Endothelial cell of umbilical vein (primary cell): ENCODE results near the gene HNRNPM. TPM values are rescaled to one million over a fixed set of nuclear protein-coding genes. Genes with fewer than 3 reads are reported as not detected.

Experiments
- Bru-seq: library from RNA; stranded (reverse); fragments of 400-500 nt; gene quantifications from one replicate; lab custom pipeline; 2021; lab: Mats Ljungman, UMichigan
- BruChase-seq, 2 experiments: library from RNA; stranded (reverse); fragments of 400-500 nt; gene quantifications; one replicate each; lab custom pipeline; 2021; lab: Mats Ljungman, UMichigan
- BruUV-seq: library from RNA; stranded (reverse); fragments of 400-500 nt; replicated peaks from 2 replicates; lab custom pipeline; 2021; lab: Mats Ljungman, UMichigan
- CTCF ChIA-PET: fragments of 300-600, 350-600 bp; sonication (Branson Sonifier 250); formaldehyde crosslinking; loops from one replicate; lab custom pipeline; 2021; ENCODE audit warnings: antibody characterized with exemption, inconsistent platforms; lab: Charles Lee
- POLR2A ChIA-PET: fragments of 300-600, 350-600 bp; sonication (Branson Sonifier 250); formaldehyde crosslinking; loops from one replicate; lab custom pipeline; 2021; ENCODE audit warnings: antibody characterized with exemption, inconsistent platforms; lab: Charles Lee
- DNase-seq: peaks from one replicate; pipeline ENCODE4 v3.0.0-alpha.2; 2011; ENCODE audit warnings: low read depth, low spot score
- FAIRE-seq: peaks from 2 replicates; lab custom pipeline; 2011; peaks lifted over from hg19 to GRCh38; lab: Jason Lieb, UNC
- H2AFZ ChIP-seq: 2 replicates; pipeline ENCODE4 v1.6.0; 2012; ENCODE audit warnings: low read depth, low read length, control low read depth, inconsistent platforms
- H3K27ac ChIP-seq: 2 replicates; pipeline ENCODE4 v1.5.1; 2011; ENCODE audit warnings: low read depth, mild to moderate bottlenecking, control low read depth, low read length, moderate library complexity; ENCODE audit not compliant: insufficient read depth
- H3K27me3 ChIP-seq, 2 experiments: 2 replicates each; pipeline versions ENCODE4 v1.6.0 to v1.6.1; 2011; ENCODE audit warnings: low read length in 2 of 2, mixed read lengths in 1 of 2; ENCODE audit not compliant: control insufficient read depth in 2 of 2, insufficient read depth in 2 of 2
- H3K36me3 ChIP-seq, 2 experiments: 2 replicates in 1 of 2; 3 replicates in 1 of 2; pipeline ENCODE4 v1.5.1; 2011; ENCODE audit warnings: low read length in 2 of 2, mild to moderate bottlenecking in 1 of 2, moderate library complexity in 1 of 2; ENCODE audit not compliant: control insufficient read depth in 2 of 2, insufficient read depth in 2 of 2; ENCODE audit errors: extremely low read depth in 1 of 2
- H3K4me1 ChIP-seq: 3 replicates; pipeline ENCODE4 v1.5.1; 2011; ENCODE audit warnings: mild to moderate bottlenecking, low read length; ENCODE audit not compliant: control insufficient read depth, insufficient read depth; ENCODE audit errors: extremely low read depth
- H3K4me2 ChIP-seq: 2 replicates; pipeline ENCODE4 v1.6.1; 2011; ENCODE audit warnings: low read length, control low read depth, mixed read lengths; ENCODE audit not compliant: insufficient read depth
- H3K4me3 ChIP-seq, 3 experiments: fragments of 200-600 bp in 1 of 3; sonication (generic), shearing (Covaris generic) in 1 of 3; replicated peaks in 1 of 3; 2 replicates each; pipeline ENCODE4 v1.5.1; 2011 to 2016; ENCODE audit warnings: control low read depth in 3 of 3, low read length in 3 of 3, mild to moderate bottlenecking in 2 of 3, inconsistent platforms in 1 of 3, low read depth in 1 of 3, moderate library complexity in 1 of 3; ENCODE audit not compliant: insufficient read depth in 1 of 3
- H3K79me2 ChIP-seq: 2 replicates; pipeline ENCODE4 v1.6.0; 2012; ENCODE audit warnings: low read length, inconsistent platforms; ENCODE audit not compliant: control insufficient read depth, insufficient read depth
- H3K9ac ChIP-seq: replicated peaks from 2 replicates; pipeline ENCODE3; 2011; ENCODE audit warnings: low read length, control low read depth; ENCODE audit not compliant: insufficient read depth; ENCODE audit errors: extremely low read depth
- H3K9me1 ChIP-seq: replicated peaks from 3 replicates; pipeline ENCODE4 v1.6.0; 2011; ENCODE audit warnings: mild to moderate bottlenecking, low read length; ENCODE audit not compliant: control insufficient read depth, insufficient read depth; ENCODE audit errors: extremely low read depth
- H3K9me3 ChIP-seq: replicated peaks from 2 replicates; pipeline ENCODE4 v1.5.1; 2012; ENCODE audit warnings: low read length, inconsistent platforms; ENCODE audit not compliant: control insufficient read depth, insufficient read depth
- H4K20me1 ChIP-seq: replicated peaks from 2 replicates; pipeline ENCODE3; 2011; ENCODE audit warnings: mild to moderate bottlenecking, low read length; ENCODE audit not compliant: control insufficient read depth, insufficient read depth; ENCODE audit errors: extremely low read depth
- EZH2 ChIP-seq: IDR thresholded peaks from 2 replicates; pipeline ENCODE4 v1.6.1; 2012; ENCODE audit warnings: borderline replicate concordance, low read depth, mild to moderate bottlenecking, moderate library complexity, low read length, inconsistent platforms; ENCODE audit not compliant: severe bottlenecking
- FOS ChIP-seq: IDR thresholded peaks from 2 replicates; pipeline ENCODE4 v1.6.1; 2011; ENCODE audit warnings: mild to moderate bottlenecking, low read length, moderate library complexity, borderline replicate concordance; ENCODE audit not compliant: insufficient read depth
- GATA2 ChIP-seq: IDR thresholded peaks from 2 replicates; pipeline ENCODE4 v1.7.0; 2011; ENCODE audit warnings: low read depth, mild to moderate bottlenecking, moderate library complexity, mixed read lengths, low read length; ENCODE audit not compliant: insufficient read length, insufficient read depth
- JUN ChIP-seq: IDR thresholded peaks from 2 replicates; pipeline ENCODE4 v1.6.1; 2011; ENCODE audit warnings: borderline replicate concordance, low read depth; ENCODE audit not compliant: insufficient read length, insufficient read depth
- MYC ChIP-seq: IDR thresholded peaks from one replicate; pipeline ENCODE4 v1.6.1; 2011; ENCODE audit warnings: mild to moderate bottlenecking, low read depth, low read length
- POLR2A ChIP-seq: IDR thresholded peaks from 2 replicates; pipeline ENCODE4 v1.6.1; 2012; ENCODE audit warnings: low read depth, mild to moderate bottlenecking, control low read depth, low read length
- POLR2AphosphoS5 ChIP-seq: IDR thresholded peaks from 2 replicates; pipeline ENCODE4 v1.6.1; 2012; ENCODE audit warnings: low read depth, mild to moderate bottlenecking, control low read depth, low read length, moderate library complexity; ENCODE audit not compliant: insufficient read depth
- dilution Hi-C: fragments of 300-500 bp; cut with MboI; formaldehyde crosslinking; loops from one replicate; pipeline ENCODE4 v1.15.0; 2019; ENCODE audit warnings: low sequenced_read_pairs; ENCODE audit not compliant: extremely low pct_ligation_motif_present
- intact Hi-C: fragments of 100-400 bp; cut with micrococcal nuclease; formaldehyde crosslinking; loops from one replicate; pipeline ENCODE4 v1.10.0; 2022
- long read RNA-seq: library from polyadenylated mRNA; stranded (forward); transcript quantifications from one replicate; pipeline ENCODE4 v2.0.0, GENCODE V29; 2021
- polyA minus RNA-seq, 3 experiments: library from RNA; depleted of rRNA, polyadenylated mRNA; stranded (reverse); fragments of >200 nt; gene quantifications; 1 replicate in 1 of 3; 2 replicates in 2 of 3; pipeline ENCODE4 v1.2.3, GENCODE V29; 2011
- polyA plus RNA-seq, 4 experiments: library from polyadenylated mRNA; depleted of rRNA in 3 of 4; stranded (reverse) in 3 of 4; unstranded in 1 of 4; fragments of >200 nt; gene quantifications; 2 replicates each; pipeline versions ENCODE4 v1.2.1 to v1.2.3, GENCODE V29; 2011 to 2012; ENCODE audit warnings: missing spikeins in 1 of 4
- total RNA-seq: library from RNA; stranded (reverse); gene quantifications from 2 replicates; pipeline ENCODE4 v1.2.3, GENCODE V29; 2021
- TF ChIP-seq, protein P1 (sequence below): IDR thresholded peaks from 2 replicates; pipeline ENCODE4 v1.6.1; 2011; ENCODE audit not compliant: insufficient read depth, insufficient read length
- TF ChIP-seq, protein P2 (sequence below), 2 donors: IDR thresholded peaks; 1 replicate in 1 of 2; 2 replicates in 1 of 2; pipeline ENCODE4 v1.5.1; 2011; ENCODE audit warnings: low read length in 2 of 2, mild to moderate bottlenecking in 2 of 2, moderate library complexity in 2 of 2, control low read depth in 1 of 2, inconsistent platforms in 1 of 2, low read depth in 1 of 2; ENCODE audit not compliant: insufficient read depth in 1 of 2; ENCODE audit errors: extremely low read depth in 1 of 2

HNRNPM gene, protein sequence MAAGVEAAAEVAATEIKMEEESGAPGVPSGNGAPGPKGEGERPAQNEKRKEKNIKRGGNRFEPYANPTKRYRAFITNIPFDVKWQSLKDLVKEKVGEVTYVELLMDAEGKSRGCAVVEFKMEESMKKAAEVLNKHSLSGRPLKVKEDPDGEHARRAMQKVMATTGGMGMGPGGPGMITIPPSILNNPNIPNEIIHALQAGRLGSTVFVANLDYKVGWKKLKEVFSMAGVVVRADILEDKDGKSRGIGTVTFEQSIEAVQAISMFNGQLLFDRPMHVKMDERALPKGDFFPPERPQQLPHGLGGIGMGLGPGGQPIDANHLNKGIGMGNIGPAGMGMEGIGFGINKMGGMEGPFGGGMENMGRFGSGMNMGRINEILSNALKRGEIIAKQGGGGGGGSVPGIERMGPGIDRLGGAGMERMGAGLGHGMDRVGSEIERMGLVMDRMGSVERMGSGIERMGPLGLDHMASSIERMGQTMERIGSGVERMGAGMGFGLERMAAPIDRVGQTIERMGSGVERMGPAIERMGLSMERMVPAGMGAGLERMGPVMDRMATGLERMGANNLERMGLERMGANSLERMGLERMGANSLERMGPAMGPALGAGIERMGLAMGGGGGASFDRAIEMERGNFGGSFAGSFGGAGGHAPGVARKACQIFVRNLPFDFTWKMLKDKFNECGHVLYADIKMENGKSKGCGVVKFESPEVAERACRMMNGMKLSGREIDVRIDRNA
- 288 and 301 TPM in 2 replicates for total RNA-seq
- 244 and 250 TPM in 2 replicates for polyA plus RNA-seq
- 184 TPM in 2 replicates for polyA plus RNA-seq (2011; cell fraction: cytosol; rRNA removed)
- polyA plus RNA-seq (2011; cell fraction: nucleus; rRNA removed): 170 and 195 TPM in 2 replicates
- polyA plus RNA-seq (2012): 197 and 307 TPM in 2 replicates
- polyA minus RNA-seq: 117 and 142 TPM in 2 replicates
- polyA minus RNA-seq (2011; cell fraction: cytosol; rRNA and poly(A)+ RNA removed): 99.1 TPM
- 135 and 137 TPM in 2 replicates for polyA minus RNA-seq (2011; cell fraction: nucleus; rRNA and poly(A)+ RNA removed)
- percentile 97 among the genes with signal in this experiment for Bru-seq, nascent RNA
- BruChase-seq, experiment 1, labeled RNA remaining after a 6-hour chase: percentile 96 among the genes with signal in this experiment
- BruChase-seq, experiment 2, labeled RNA remaining after a 2-hour chase: percentile 97 among the genes with signal in this experiment
- long read RNA-seq, transcript HNRNPM-216 (1 exons, 1,809 nt): major isoform, 10 of 1,132 reads
- long read RNA-seq, transcript HNRNPM-217 (15 exons, 2,458 nt): minor isoform, 8 of 1,132 reads
- long read RNA-seq, partial matches to known transcripts: 219 of 1,132 reads
- long read RNA-seq, other reads (novel, unspliced or antisense): 895 of 1,132 reads

DNA sequence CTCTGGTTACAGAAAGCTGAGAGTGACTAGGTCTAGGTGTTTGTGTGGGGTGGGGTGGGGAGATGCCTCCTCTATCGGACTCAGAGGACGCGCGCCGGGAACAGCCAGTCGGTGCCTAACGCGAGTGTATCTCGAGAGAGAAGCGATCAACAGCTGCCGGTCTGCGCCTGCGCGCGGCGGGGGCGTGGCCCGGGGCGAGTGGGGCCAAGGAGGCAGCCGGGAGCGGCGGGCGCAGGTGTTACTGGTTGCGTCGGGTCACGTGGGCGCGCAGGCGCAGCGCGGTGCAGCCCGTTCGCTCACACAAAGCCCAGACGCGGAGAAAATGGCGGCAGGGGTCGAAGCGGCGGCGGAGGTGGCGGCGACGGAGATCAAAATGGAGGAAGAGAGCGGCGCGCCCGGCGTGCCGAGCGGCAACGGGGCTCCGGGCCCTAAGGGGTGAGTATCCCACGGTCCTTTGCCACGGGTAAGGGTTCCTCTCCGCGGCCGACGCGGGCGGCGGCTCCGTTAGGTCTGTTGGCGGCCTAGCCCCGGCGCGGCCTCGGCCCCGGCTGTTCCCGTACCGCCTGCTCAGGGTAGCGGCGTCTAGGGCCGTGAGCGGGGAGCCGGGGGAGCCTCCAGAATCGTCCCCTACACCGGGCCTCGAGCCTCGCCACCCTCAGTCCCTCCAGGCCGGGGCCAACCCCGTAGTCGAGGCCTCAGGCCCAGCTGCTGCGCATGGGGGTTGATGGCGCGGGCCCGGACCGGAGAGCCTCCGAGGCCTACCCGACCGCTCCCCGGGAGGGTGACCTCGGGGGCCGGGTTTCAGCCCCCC lies at the start of gene HNRNPM:
Gene HNRNPM, plus strand, starts transcription at position 299 of the 811 bp plus-strand sequence. Its CDS starts 24 bp downstream, at position 323.
- Histone ChIP-seq H3K27ac (peak within 1 kb of the TSS; percentile 93), H3K4me2 (peak within 1 kb of the TSS; percentile 98), H3K9me1 (no peaks in the 10 kb centered on the region), H3K4me3 (peak within 1 kb of the TSS; percentile 81 to 98 (median 84)), H3K36me3 (peaks cover 0 to 11% of the 10 kb centered on the region in 2 experiments), H3K9ac (peak within 1 kb of the TSS; percentile 99), H3K79me2 (peaks cover 49% of the 10 kb centered on the region), H3K9me3 (no peaks in the 10 kb centered on the region), H3K27me3 (no peaks in the 10 kb centered on the region), H4K20me1 (peaks cover 22% of the 10 kb centered on the region), H3K4me1 (peaks cover 25% of the 10 kb centered on the region), H2AFZ (peak within 1 kb of the TSS; percentile 98)
- intact Hi-C loops: loop anchor here (1.0 to 2.0 kb wide), 4 partner anchors 22 to 90 kb away; partner anchors contain the start of gene MARCHF2
- DNase-seq: peak; percentile 99
- ChIA-PET CTCF (interaction anchor here (0.5 to 1.6 kb wide), 9 partner anchors 12 to 1203 kb away, joined by 3 to 16 read pairs (median 3); partner anchors contain the start of gene MARCHF2), POLR2A (interaction anchor here (0.8 to 1.2 kb wide), 5 partner anchors 21 to 439 kb away, joined by 3 to 13 read pairs (median 11); partner anchors contain the start of genes MARCHF2 and RAB11B)
- BruUV-seq: no TSS peak
- dilution Hi-C loops: no loop called here
- peak; percentile 95 for FAIRE-seq
- TF ChIP-seq FOS: no peak
- TF ChIP-seq, protein P1, sequence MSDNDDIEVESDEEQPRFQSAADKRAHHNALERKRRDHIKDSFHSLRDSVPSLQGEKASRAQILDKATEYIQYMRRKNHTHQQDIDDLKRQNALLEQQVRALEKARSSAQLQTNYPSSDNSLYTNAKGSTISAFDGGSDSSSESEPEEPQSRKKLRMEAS: peak; percentile 96
- TF ChIP-seq POLR2A: peak; percentile 77
- no peak for TF ChIP-seq GATA2
- TF ChIP-seq, protein P2, sequence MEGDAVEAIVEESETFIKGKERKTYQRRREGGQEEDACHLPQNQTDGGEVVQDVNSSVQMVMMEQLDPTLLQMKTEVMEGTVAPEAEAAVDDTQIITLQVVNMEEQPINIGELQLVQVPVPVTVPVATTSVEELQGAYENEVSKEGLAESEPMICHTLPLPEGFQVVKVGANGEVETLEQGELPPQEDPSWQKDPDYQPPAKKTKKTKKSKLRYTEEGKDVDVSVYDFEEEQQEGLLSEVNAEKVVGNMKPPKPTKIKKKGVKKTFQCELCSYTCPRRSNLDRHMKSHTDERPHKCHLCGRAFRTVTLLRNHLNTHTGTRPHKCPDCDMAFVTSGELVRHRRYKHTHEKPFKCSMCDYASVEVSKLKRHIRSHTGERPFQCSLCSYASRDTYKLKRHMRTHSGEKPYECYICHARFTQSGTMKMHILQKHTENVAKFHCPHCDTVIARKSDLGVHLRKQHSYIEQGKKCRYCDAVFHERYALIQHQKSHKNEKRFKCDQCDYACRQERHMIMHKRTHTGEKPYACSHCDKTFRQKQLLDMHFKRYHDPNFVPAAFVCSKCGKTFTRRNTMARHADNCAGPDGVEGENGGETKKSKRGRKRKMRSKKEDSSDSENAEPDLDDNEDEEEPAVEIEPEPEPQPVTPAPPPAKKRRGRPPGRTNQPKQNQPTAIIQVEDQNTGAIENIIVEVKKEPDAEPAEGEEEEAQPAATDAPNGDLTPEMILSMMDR (IDR thresholded peaks at IDR 0.05; ENCODE audit: extremely low read depth in 1 of 2, insufficient read depth in 1 of 2, low read depth in 1 of 2, low read length in 2 of 2): no peak
- no peak for TF ChIP-seq JUN
- TF ChIP-seq POLR2AphosphoS5: peak; percentile 80
- no peak for TF ChIP-seq EZH2
- TF ChIP-seq MYC: no peak
